Measurements from ENCODE around the gene CYREN.
"Not testable (repeated sequence)": the region's sequence is repeated elsewhere in the genome, so short reads cannot be mapped to it uniquely, and the experiment has no call there.

CYREN gene

GRCh38 chr7:135213831-135214230 lies 43.3 kb upstream of the CYREN start:
- TF ChIP-seq, protein P1, sequence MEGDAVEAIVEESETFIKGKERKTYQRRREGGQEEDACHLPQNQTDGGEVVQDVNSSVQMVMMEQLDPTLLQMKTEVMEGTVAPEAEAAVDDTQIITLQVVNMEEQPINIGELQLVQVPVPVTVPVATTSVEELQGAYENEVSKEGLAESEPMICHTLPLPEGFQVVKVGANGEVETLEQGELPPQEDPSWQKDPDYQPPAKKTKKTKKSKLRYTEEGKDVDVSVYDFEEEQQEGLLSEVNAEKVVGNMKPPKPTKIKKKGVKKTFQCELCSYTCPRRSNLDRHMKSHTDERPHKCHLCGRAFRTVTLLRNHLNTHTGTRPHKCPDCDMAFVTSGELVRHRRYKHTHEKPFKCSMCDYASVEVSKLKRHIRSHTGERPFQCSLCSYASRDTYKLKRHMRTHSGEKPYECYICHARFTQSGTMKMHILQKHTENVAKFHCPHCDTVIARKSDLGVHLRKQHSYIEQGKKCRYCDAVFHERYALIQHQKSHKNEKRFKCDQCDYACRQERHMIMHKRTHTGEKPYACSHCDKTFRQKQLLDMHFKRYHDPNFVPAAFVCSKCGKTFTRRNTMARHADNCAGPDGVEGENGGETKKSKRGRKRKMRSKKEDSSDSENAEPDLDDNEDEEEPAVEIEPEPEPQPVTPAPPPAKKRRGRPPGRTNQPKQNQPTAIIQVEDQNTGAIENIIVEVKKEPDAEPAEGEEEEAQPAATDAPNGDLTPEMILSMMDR (IDR thresholded peaks at IDR 0.05; ENCODE audit: poor library complexity, severe bottlenecking): no peak
- Histone ChIP-seq H3K4me1 (ENCODE audit: insufficient read depth, poor library complexity, severe bottlenecking) (no peaks in the 10 kb centered on the region), H3K27ac (ENCODE audit: poor library complexity, severe bottlenecking) (peak overlapping the region; percentile 14), H3K4me3 (ENCODE audit: severe bottlenecking) (no peak overlapping the region), H3K36me3 (ENCODE audit: low read depth) (no peaks in the 10 kb centered on the region), H3K9me3 (ENCODE audit: severe bottlenecking) (no peaks in the 10 kb centered on the region), H3K27me3 (ENCODE audit: insufficient read depth, poor library complexity, severe bottlenecking) (no peaks in the 10 kb centered on the region)
- DNase-seq (ENCODE audit: low spot score) (no peak), ATAC-seq (ENCODE audit: low read depth) (no peak)

GRCh38 chr7:135211946-135212685 lies 41.6 kb upstream of the CYREN start:
- not testable (repeated sequence) for H3K4me1 ChIP-seq (ENCODE audit: insufficient read depth, poor library complexity, severe bottlenecking); DNase-seq (ENCODE audit: low spot score); H3K27me3 ChIP-seq (ENCODE audit: insufficient read depth, poor library complexity, severe bottlenecking); H3K9me3 ChIP-seq (ENCODE audit: severe bottlenecking); H3K36me3 ChIP-seq (ENCODE audit: low read depth); ATAC-seq (ENCODE audit: low read depth)
- Histone ChIP-seq H3K4me3 (ENCODE audit: severe bottlenecking) (peak overlapping the region; percentile 93), H3K27ac (ENCODE audit: poor library complexity, severe bottlenecking) (peak overlapping the region; percentile 22)

DNA sequence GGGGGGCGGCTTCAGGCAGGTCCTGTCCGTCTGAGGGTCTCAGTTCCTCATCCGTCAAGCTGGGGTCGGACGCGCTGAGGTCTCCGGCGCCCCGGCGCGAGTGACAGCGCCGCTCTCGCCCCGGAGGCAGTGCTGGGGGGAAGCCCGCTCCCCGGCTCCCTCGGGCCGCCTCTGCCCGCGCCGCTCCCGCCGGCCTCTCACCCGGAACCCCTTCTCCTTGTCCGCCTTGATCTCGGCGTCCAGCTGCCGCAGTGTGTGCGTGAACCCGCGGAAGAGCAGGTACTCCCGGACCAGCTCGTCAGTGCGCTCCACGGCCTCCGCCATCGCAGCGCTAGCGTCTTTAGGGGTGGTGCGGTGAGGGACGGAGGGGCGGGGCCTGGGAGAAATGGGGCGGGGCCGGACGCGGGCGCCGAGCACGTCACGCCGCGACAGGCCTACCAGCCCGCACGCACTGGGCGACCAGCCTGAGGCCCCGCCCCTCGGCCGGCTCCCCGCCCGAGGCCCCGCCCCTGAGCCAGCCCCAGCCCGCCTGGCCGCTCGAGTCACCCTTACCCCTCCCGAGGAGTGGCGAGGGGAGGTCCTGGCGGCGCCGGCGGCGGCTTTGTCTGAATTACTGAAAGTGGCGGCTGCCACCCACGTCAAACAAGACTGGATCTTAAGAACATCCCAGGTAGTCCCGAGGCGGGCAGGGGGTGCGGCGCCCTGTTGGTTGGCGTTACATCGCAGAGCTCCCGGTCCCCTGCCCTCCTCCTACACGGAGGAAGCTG lies 40.9 kb upstream of the CYREN start, which contains the start of gene WDR91:
Gene WDR91 (minus strand): TSS at position 348 of the 767 bp plus-strand sequence. CDS start 24 bp downstream, at position 324.
- TF ChIP-seq, protein P1 (IDR thresholded peaks at IDR 0.05; ENCODE audit: poor library complexity, severe bottlenecking): no peak
- ATAC-seq (ENCODE audit: low read depth) (peak; percentile 92), DNase-seq (ENCODE audit: low spot score) (peak; percentile 90)
- Histone ChIP-seq H3K36me3 (ENCODE audit: low read depth) (peaks cover 4% of the 10 kb centered on the region; the same call in 1 of the 2 replicates), H3K4me1 (ENCODE audit: insufficient read depth, poor library complexity, severe bottlenecking) (no peaks in the 10 kb centered on the region), H3K4me3 (ENCODE audit: severe bottlenecking) (peak within 1 kb of the TSS; percentile 93), H3K27ac (ENCODE audit: poor library complexity, severe bottlenecking) (peak within 1 kb of the TSS; percentile 22), H3K9me3 (ENCODE audit: severe bottlenecking) (no peaks in the 10 kb centered on the region), H3K27me3 (ENCODE audit: insufficient read depth, poor library complexity, severe bottlenecking) (no peaks in the 10 kb centered on the region)

DNA sequence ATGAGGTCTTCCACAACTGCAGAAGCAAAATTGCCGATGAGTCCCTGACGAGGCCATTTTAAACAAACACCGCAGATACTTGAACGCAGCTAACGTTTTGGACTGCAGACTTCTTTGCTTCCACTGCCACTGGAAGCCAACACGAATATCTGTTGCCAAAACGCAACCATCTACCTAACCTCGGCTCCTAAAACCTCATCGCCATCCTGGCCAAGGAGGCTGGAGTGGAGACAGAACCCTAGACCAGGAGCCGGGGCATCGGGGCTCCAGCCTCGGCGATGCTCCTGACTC lies 40.3 kb upstream of the CYREN start:
- peaks cover 5% of the 10 kb centered on the region; the same call in 1 of the 2 replicates for H3K36me3 ChIP-seq (ENCODE audit: low read depth)
- DNase-seq (ENCODE audit: low spot score): no peak
- no peaks in the 10 kb centered on the region for H3K9me3 ChIP-seq (ENCODE audit: severe bottlenecking)
- peak overlapping the region; percentile 93 for H3K4me3 ChIP-seq (ENCODE audit: severe bottlenecking)
- TF ChIP-seq, protein P1 (IDR thresholded peaks at IDR 0.05; ENCODE audit: poor library complexity, severe bottlenecking): no peak
- H3K27me3 ChIP-seq (ENCODE audit: insufficient read depth, poor library complexity, severe bottlenecking): no peaks in the 10 kb centered on the region
- no peaks in the 10 kb centered on the region for H3K4me1 ChIP-seq (ENCODE audit: insufficient read depth, poor library complexity, severe bottlenecking)
- peak; percentile 6 for ATAC-seq (ENCODE audit: low read depth)
- H3K27ac ChIP-seq (ENCODE audit: poor library complexity, severe bottlenecking): no peak overlapping the region

DNA sequence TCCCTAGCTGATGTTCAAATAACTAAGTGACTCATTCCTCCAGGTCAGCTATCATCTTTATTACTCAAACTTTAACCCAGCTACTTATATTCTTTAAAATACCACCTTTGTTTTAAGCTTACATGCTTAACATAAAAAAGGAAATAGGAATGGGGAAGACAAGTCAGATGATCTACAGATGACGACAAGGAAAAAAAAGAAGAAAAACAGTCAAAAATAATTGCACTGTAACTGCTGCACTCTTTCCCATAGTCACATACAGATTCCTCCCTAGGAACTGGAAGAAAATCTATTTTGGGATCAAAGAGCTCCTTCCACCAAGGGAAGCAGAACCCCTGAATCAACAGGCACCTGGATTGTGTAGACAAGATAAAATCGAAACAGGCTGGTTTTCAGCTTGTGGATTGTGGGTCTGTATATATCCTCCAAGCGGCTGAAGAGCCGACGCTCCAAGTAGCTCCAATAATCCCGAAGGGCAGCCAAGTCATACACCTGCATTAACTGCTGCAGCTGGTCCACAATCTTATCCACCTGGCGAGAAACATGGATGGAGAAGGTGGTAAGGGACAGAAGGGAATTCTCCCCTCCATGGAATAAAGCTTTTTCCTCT lies 38.8 kb upstream of the CYREN start:
- Histone ChIP-seq H3K27me3 (ENCODE audit: insufficient read depth, poor library complexity, severe bottlenecking) (no peaks in the 10 kb centered on the region), H3K36me3 (ENCODE audit: low read depth) (peaks cover 16% of the 10 kb centered on the region), H3K27ac (ENCODE audit: poor library complexity, severe bottlenecking) (no peak overlapping the region), H3K4me3 (ENCODE audit: severe bottlenecking) (no peak overlapping the region), H3K4me1 (ENCODE audit: insufficient read depth, poor library complexity, severe bottlenecking) (peaks cover 3% of the 10 kb centered on the region), H3K9me3 (ENCODE audit: severe bottlenecking) (no peaks in the 10 kb centered on the region)
- no peak for ATAC-seq (ENCODE audit: low read depth)
- no peak for DNase-seq (ENCODE audit: low spot score)
- TF ChIP-seq, protein P1 (IDR thresholded peaks at IDR 0.05; ENCODE audit: poor library complexity, severe bottlenecking): no peak

All from RWPE2 (cell line).